ENCODE measurements around the gene LHX2.

LHX2 gene

DNA sequence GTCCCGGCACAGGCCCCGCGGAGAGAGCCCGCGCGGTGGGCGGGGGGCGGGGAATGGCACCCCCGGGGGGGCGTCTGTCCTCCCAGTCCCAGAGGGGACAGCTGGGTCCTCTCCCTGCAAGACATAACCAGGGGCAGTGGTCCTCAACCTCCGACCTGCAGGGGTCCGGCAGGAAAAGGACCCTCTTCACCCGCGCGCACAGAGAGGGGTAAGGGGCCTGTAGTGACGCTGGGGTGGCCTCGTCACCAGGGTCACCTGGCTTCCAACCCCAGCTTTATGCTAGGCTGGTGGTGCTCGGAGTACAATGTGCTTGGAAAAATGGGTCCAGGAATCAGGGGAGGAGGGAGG lies 34.2 kb downstream of the LHX2 start:
- no peak overlapping the region for H3K4me3 ChIP-seq (replicated peaks; ENCODE audit: low read depth, low read length)
- TF ChIP-seq, protein P1, sequence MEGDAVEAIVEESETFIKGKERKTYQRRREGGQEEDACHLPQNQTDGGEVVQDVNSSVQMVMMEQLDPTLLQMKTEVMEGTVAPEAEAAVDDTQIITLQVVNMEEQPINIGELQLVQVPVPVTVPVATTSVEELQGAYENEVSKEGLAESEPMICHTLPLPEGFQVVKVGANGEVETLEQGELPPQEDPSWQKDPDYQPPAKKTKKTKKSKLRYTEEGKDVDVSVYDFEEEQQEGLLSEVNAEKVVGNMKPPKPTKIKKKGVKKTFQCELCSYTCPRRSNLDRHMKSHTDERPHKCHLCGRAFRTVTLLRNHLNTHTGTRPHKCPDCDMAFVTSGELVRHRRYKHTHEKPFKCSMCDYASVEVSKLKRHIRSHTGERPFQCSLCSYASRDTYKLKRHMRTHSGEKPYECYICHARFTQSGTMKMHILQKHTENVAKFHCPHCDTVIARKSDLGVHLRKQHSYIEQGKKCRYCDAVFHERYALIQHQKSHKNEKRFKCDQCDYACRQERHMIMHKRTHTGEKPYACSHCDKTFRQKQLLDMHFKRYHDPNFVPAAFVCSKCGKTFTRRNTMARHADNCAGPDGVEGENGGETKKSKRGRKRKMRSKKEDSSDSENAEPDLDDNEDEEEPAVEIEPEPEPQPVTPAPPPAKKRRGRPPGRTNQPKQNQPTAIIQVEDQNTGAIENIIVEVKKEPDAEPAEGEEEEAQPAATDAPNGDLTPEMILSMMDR (IDR thresholded peaks at IDR 0.05; ENCODE audit: low read length, missing control alignments), result no peak
- DNase-seq (ENCODE audit: low read depth), result no peak

DNA sequence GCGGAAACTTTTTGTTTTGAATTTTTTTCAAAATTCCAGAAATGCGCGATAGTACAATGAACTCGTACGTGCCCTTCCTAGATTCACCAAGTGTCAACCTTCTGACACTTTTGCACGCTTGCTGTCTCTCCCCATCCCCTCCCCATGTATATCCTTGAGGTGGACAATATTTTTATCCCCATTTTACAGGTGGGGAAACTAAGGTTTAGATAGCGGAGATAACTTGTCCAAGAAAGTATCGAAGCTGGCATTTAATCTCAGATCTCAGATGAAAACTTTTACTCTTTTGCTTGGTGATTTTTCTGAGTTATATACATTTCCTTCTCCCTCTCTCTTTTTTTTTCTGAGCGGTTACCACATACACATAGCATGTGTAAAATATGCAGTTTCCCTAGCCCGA lies 34.6 kb downstream of the LHX2 start:
- TF ChIP-seq, protein P1 (IDR thresholded peaks at IDR 0.05; ENCODE audit: low read length, missing control alignments), result no peak

DNA sequence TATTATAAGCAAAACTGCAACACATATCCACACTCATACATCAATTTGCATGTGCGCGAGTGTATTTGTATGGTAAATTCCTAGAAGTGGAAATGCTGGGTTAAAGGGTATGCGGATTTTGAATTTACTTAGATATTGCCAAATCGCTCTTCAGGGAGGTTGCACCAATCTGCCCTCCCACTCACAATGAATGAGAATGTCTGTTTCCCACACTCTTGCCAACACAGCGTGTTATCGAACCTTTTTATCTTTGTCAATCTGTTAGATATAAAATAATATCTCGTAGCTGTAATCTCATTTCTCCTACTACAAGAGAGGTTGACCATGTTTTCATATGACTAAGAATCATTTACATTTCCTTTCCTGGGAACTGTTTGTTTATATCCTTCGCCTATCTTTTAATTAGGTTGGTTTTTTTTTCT lies 35.7 kb downstream of the LHX2 start:
- no peak overlapping the region for H3K4me3 ChIP-seq (replicated peaks; ENCODE audit: low read depth, low read length)
- DNase-seq (ENCODE audit: low read depth), result peak; percentile 71
- TF ChIP-seq, protein P1 (IDR thresholded peaks at IDR 0.05; ENCODE audit: low read length, missing control alignments), result no peak

More for the DNA sequence above, 34.6 kb downstream of the LHX2 start:
- no peak for DNase-seq (ENCODE audit: low read depth)
- no peak overlapping the region for H3K4me3 ChIP-seq (replicated peaks; ENCODE audit: low read depth, low read length)

DNA sequence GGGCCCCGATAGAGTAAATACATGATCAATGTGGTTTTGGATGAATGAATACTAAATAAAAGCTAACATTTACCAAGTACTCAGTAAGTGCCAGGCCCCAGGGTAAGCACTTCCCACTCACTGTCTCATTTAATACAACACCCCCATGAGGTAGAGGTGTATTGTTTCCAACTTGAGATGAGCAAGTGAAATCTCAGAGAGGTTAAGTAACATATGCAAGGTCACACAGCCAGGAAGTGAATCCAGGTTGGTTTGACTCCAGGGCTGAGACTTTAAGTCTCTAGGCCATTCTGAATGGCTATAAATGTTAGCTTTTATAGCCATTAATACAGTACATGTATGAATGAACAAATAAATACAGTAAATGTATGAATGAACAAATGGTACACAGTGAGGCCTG lies 39.4 kb downstream of the LHX2 start:
- no peak for DNase-seq (ENCODE audit: low read depth)
- H3K4me3 ChIP-seq (replicated peaks; ENCODE audit: low read depth, low read length), result no peak overlapping the region
- TF ChIP-seq, protein P1 (IDR thresholded peaks at IDR 0.05; ENCODE audit: low read length, missing control alignments), result no peak

DNA sequence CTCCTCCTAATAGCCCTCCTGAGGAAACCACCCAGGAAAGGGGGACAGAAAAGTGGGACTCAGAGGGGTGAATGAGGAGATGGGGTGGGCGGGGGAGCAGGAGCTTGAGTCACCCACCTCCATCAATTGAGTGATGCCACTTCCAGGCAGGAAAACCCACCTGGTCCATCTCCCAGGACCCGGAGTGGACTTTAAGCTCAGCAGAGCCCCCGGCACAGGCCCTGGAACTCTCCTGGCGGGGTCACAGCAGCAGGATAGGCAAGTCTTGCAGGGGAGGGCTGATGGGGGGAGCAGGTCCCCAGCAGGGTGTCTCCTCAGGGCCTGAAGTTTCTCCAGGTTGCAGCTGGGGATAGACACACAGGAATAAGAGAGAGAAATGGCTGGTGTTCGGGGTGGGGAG lies 40.8 kb downstream of the LHX2 start:
- DNase-seq (ENCODE audit: low read depth), result no peak
- TF ChIP-seq, protein P1 (IDR thresholded peaks at IDR 0.05; ENCODE audit: low read length, missing control alignments), result no peak
- no peak overlapping the region for H3K4me3 ChIP-seq (replicated peaks; ENCODE audit: low read depth, low read length)

DNA sequence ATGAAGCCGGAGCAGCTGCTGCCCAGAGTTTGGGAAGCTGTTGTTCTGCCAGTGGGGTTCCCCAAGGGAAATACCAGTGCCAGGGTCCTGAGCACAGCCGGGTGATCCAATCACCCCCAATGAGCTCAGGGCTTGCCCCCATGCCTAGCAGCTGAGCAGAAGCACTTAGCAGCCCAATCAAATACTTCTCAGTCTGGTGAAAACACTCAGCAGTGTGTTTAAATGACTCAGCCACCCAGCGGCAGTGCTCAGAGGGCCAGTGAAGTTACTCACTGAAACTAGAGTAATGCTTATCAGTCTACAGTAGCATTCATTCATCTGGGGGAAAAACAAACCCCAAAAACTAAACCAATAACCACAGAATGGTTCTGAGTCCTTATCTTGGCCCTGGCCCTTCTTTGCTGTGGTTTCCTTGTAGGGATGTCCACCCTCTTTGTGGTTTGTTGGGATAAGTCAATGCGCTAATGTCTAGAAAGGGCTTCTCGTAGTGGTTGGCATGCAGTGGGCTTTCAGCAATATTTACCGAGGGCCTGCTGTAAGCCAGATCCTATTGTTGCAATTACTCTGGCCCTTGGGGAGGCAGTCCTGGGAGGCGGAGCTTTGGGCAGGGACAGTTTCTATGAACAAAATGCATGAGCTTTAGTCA lies 43.1 kb downstream of the LHX2 start:
- TF ChIP-seq, protein P1 (IDR thresholded peaks at IDR 0.05; ENCODE audit: low read length, missing control alignments), result peak; percentile 18
- DNase-seq (ENCODE audit: low read depth), result peak; percentile 81
- no peak overlapping the region for H3K4me3 ChIP-seq (replicated peaks; ENCODE audit: low read depth, low read length)
